NCI-H748 treated with DMSO at 0.1 percent for 48 hours (cell line): Measurements from ENCODE around the gene FXYD7.
A peak's percentile ranks its signal among the peaks of the same experiment; 100 is the strongest.
"Not testable (repeated sequence)": the region's sequence is repeated elsewhere in the genome, so short reads cannot be mapped to it uniquely, and the experiment has no call there.

ENCODE experiments used
- DNase-seq: peaks from one replicate; lab custom pipeline; 2025; lab: John Stamatoyannopoulos, UW

FXYD7 gene, protein sequence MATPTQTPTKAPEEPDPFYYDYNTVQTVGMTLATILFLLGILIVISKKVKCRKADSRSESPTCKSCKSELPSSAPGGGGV

DNA sequence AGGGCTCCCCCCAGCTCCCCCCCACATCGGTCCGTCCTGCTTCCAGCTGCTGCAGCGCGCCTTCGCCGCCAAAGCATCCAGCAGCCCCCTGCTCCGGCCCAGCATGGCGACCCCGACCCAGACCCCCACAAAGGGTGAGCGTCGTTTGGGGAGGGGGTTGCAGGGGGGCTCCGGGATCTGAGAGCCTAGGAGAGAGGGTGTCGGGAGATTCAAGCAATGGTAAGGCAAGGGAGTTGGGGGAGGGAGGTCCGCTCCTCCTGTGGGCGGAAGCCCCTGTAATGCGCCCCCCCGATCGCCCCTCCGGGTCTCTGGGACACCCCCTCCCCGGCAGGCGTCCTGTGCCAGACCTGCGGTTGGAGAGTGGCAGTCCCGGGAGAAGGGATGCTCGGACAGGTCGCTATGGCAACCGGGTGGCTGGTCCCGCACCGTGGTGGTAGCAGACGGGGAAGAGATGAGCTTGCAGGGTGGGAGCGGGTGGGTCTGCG lies at the start of gene FXYD7:
Gene FXYD7 (plus strand): TSS at position 25 of the 485 bp plus-strand sequence. CDS start 79 bp downstream, at position 104.
- DNase-seq, result peak; percentile 17

DNA sequence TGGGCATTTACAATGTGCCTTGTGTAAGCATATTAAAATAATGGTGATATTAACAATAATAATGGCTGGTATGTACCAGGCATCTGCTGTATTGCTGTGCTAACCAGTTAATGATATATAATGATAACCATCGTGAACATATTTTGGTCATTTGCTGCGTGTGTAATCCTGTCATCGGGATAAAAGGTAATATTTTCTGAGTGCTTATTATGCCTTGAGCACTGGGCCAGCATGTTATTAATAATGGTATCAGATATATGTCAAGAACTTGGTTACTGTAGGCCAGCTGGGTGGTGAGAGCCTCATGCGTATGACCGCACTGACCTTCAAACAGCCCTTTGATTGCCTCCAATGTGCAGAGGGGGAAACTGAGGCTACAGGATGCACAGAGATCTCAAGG lies 49.6 kb upstream of the FXYD7 start:
- no peak for DNase-seq

DNA sequence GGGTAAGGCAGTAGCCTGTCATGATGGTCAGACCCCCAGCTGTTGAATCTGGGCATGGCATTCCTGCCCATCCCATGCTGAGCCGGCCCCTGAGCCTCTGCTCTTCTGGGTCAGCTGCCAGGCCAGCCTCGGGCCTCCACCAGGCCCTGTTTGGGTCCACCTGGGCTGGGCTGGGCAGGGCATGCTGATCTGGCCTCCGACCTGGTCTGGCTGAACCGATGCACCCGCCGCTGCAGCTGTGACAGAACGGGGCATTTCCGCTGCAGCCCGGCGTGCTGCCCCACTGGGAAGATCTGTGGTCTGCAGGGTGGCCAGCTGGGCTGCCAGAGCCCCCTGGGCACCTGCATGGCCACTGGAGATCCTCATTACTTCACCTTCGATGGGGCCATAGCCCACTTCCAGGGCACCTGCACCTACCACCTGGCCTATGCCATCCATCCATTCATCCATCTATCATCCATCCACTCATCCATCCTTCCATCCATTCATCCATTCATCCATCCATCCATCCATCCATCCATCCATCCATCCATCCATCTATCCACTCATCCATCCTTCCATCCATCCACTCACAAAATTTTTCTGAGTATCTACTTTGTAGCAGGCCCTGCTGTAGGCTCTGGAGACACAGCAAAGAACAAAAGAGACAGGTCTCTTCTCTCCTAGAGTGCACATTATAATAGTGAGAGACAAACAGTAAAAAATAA lies 49.0 kb upstream of the FXYD7 start:
- no peak for DNase-seq

DNA sequence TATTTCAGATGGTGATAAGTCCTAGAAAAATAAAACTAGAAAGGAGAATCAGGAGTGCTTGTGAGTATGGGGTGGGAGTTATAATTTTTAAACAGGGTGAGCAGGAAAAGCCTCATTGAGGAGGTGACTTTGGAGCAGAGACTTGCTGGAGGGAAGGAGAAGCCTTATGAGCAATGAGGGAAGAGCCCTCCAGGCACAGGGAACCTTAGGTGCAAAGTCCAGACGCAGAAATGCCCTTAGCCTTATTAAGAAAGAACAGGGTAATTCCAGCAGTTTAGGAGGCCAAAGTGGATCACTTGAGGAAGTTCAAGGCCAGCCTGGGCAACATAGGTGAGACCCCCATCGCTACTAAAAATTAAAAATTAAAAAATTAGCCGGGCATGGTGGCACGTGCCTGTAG lies 48.4 kb upstream of the FXYD7 start:
- no peak for DNase-seq

DNA sequence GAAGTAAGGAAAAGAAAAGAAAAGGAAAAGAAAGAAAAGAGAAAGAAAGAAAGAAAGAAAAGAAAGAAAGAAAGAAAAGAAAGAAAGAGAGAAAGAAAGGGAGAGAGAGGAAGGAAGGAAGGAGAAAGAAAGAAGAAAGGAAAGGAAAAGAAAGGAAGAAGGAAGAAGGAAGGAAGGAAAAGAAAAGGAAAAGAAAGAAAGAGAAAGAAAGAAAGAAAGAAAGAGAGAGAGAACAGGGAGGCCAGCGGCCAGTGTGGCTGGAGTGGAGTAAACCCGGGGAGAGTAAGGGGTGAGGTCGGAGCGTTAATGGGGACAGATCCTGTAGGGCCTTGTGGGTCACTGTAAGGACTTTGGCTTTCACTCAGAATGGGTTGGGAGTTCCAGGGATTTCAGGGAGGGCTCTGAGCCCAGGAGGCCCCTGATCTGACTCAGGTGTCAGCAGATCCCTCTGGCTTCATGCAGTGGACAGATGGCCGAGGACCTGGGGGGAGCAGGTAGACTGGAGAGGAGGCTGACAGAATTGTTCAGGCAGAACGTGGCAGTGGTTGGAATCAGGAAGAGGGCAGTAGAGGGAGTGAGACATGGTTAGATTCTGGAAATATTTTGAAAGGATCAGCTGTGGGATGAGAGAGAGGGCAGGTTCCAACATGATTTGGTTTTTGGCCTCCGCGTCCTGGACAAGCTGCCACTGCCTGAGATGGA lies 47.2 kb upstream of the FXYD7 start:
- no peak for DNase-seq

DNA sequence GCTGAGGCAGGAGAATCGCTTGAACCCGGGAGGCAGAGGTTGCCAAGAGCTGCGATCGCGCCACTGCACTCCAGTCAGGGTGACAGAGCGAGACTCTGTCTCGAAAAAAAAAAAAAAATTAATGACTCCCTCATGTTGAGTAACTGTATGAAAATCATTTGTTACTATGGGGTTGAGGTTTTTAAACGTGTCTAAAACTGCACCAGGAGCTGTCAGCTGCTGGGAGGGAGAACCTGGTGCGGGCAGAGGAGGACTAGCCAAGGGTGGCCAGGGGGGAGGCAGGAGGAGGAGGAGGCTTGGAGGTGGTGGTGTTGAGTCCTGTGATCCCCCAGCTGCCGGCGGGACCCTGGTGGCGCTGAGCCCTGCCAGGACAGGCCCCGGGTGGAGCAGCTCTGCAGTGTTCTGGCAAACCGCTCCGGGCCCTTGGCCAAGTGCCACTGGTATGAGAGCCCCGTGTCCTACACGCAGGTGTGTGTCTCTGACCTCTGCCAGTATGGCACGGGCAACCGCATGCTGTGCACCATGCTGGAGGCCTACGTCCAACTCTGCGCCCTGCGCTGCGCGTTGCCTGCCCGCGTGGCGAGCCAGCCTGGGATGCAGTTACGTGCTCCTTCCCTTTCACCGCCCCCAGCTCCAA lies 44.5 kb upstream of the FXYD7 start:
- no peak for DNase-seq

DNA sequence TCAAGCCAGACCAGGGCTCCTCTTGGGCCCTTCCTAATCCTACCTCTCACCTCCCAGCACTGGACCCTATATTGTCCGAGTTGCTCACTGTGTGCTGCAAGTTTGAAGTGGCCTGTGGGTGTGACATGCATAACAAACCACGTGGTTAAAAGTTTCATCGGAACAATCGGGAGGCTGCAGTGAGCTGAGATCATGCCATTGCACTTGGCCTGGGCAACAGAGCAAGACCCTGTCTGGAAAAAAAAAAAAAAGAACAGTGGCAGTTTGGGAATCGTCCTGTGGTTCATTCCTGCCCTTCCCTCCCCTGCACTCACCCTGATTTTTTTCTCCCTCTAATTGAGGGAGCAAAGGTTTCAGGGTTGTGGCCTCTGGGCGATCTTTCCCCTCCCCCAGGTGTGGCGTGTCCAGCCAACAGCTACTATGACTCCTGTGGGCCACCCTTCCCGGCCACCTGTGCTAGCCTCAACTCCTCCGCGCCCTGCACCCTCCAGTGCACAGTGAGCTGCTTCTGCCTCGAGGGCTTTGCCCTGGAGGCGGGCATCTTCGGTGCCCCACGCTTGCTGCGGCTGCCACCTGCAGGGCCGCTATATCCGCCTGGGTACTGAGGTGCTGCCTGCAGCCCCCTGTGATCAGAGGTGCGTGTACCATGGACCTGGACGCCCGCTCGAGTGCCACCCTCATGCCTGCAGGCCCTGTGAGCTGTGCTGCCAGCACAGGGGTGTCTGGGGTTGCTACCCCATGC lies 43.7 kb upstream of the FXYD7 start:
- no peak for DNase-seq

DNA sequence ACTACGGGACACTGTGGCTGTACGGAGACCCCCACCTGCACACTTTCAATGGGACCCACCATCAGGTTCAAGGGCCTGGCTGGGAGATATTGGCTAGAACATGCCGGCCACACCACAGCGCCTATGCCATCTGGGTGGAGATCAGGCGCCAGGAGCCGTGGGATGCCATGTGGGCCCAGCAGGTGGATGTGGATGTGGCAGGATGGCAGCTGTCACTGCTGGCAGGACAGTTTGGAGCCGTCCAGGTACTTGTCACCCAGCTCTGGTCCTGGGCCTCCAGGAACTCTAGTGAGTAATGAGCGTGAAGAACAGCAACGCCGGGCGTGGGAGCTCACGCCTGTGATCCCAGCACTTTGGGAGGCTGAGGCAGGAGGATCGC lies 43.2 kb upstream of the FXYD7 start:
- DNase-seq, result no peak

DNA sequence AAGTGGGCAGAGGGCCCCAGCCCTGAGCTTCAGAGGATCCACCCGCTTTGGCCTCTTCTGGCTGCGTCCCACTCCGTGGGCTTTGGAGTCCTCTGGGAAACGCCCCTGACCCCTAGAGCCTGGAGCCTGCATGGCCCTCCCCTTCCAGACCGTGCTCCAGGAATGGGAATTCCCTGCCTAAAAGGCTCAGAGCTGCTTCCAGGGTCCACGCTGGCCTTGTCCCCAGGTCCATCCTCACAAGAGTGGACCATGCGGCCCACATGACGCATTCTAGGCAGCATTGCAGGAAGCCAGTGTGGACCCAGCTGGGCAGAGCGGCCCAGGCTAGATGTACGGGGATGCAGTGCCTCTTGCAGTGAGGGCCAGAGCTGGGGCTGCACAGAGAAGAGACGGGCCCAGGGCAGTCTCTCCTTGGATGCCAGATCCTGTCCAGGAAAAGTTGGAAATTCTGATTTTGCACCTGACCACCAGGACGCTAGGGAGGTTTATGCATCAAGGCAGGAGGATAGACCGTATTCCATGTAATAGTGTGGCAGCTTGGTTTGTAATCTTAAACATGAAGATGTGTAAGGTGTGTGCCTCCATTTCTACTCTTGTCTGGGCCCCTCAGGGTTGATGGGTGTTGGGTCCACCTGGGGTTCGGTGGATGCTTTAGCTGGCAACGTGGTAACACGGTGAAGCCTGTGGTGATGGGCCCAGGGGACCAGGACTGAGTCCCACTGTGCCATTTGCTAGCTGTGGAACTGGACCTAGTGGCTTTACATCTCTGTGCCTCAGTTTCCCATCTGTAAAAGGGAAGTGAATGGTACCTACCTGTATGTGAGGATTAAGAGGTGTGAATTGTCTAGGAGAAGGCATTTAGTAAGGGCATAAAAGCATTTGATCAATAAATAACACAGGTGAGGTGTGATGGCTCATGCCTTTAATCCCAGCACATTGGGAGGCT lies 42.2 kb upstream of the FXYD7 start:
- DNase-seq, result no peak

DNA sequence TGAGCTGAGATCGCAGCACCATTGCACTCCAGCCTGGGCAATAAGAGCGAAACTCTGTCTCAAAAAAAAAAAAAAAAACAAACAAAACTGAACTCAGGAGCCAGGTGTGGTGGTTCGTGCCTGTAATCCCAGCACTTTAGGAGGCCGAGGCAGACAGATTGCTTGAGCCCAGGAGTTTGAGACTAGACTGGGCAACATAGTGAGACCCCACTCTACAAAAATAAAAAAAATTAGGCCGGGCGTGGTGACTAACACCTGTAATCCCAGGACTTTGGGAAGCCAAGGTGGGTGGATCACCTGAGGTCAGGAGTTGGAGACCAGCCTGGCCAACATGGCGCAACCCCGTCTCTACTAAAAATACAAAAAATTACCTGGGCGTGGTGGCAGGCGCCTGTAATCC lies 41.1 kb upstream of the FXYD7 start:
- DNase-seq, result not testable (repeated sequence)

DNA sequence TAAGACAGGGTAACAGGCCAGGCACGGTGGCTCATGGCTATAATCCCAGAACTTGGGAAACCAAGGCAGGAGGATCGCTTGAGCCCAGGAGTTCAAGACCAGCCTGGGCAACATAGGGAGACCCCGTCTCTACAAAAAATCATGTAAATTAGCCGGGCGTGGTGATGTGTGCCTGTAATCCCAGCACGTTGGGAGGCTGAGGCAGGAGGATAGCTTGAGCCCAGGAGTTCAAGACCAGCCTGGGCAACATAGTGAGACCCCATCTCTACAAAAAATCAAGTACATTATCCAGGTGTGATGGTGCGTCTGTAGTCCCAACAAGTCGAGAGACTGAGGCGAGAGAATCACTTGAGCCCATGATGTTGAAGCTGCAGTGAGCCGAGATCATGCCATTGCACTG lies 39.4 kb upstream of the FXYD7 start:
- not testable (repeated sequence) for DNase-seq

DNA sequence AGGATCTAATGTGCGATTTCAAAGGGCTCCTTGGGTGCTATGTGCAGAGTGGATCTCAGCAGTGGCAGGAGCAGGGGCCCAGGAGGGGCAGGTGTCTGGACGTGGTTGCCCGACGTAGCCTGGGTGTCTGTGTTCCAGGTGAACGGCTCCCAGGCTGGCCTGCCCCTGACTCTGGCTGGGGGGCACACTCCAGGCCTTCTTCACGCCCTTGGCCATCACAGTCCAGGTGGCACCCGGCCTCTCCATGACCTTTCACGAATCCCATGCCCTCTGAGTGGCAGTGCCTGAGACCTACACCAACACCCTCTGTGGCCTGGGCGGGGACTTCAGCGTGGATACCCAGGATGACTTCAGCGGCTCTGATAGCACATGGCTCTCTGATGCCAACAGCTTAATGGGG lies 38.7 kb upstream of the FXYD7 start:
- no peak for DNase-seq

DNA sequence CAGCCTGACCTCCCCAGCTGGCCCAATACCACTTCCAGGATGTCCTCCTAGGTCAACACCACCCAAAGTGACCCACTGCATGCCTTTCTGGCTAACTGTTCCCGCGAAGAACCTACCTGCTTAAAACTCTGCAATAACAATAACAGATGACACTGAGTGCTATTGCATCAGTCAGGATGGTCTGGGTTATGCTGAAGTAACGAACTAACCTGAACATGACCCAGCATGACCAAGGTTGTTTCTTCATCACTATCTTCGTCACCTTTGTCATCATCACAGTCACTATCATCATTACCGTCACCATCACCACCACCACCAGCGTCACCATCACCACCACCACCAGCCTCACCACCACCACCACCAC lies 38.0 kb upstream of the FXYD7 start:
- DNase-seq, result no peak

DNA sequence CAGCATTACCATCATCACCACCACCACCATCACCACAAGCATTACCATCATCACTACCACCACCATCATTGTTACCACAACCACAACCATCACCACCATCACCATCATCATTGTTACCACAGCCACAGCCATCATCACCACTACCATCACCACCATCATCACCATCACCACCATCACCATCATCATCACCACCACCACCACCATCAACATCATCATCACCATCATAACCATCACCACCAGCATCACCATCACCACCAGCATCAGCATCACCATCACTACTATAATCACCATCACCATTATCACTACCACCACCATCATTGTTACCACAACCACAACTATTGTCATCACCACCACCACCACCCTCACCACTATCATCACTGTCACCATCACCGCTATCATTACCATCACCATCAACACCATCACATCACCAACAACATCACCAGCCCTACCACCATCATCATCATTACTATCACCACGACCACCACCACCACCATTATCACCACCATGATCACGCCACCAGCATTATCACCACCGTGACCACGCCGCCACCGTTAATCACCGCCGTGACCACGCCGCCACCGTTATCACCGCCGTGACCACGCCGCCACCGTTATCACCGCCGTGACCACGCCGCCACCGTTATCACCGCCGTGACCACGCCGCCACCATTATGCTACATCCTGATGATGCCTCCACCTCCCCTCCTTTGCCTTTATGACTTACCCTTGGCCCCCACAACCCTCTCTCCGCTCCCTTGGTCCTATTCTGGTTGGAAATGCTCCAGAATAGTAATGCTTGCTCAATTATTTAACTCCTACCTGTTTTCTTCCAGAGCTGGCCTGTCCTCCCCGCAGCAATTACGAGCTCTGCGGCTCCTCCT lies 37.4 kb upstream of the FXYD7 start:
- no peak for DNase-seq

DNA sequence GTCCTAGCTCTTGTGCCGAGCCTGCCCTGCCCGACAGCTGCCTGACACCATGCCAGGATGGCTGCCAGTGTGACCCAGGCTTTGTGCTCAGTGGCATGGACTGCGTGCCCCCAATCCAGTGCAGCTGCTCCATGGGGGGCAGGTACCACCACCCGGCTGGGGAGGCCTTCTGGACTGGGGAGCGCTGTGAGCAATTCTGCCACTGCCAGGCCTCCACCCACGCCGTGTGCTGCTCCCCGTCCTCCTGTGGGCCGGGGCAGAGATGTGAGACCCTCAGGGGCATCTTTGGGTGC lies 36.8 kb upstream of the FXYD7 start:
- DNase-seq, result no peak

DNA sequence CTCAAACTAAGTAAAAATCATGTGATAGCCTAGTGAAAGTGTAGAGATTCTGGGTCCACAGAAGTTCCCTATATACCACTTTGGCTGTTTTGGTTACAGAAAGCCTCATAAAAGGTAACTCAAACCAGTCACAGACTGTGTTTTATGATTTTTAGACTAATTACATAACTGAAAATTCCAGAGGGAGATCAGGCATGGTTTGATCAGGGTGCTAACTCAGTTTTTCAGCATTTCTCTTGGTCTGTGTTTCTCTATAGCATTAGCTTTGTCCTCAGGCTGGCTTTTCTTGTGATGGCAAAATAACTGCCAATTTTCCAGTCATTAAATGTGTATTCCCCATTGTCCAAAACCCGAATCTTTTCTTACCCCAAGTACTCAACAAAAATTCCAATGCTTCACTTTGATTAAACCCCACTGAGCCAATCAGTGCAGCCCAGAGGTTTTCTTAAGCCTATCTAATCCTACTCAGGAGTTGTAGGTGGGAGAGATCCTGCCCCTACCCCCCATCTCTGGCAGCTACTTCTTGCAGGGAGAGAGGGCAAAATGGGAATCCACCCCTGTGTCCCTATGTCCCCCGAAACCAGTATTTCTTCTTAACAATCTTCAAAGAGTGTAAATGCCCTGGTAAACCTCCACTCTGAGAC lies 36.0 kb upstream of the FXYD7 start:
- DNase-seq, result no peak

DNA sequence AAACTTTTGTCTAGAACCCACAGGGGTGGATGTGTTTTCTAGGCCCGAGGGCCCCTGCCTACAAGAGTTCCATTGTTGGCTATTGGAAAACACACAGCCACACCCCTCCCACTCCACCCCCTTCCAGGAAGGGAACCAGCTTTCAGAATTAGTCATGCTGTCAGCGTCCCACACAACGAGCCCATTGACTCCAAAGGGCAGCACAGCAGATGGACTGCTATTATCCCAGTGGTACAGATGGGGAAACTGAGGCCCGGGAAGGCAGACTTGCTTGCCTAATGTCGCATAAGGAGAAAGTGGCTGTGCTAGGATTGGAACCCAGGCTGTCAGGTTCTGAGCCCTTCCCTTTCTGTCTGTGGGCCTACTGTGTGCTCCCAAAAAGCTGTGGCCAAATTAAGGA lies 35.5 kb upstream of the FXYD7 start:
- DNase-seq, result no peak

DNA sequence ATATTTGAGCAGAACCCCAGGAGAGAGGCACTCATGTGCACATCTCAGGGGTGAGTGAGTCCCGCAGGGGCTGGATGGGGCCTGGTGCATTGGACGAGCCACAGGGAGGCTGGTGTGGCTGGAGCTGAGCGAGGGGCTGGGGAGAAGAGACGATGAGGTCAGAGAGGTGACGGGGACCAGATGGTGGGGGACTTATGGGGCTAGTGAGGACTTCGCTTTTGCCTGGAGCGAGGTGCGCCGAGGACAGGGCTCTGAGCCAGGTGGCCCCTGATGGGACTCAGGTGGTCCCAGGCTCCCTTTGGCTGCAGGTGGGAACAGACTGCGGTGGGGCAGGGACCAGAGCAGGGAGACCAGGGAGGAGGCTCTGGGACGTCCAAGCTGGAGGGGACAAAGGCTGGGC lies 34.3 kb upstream of the FXYD7 start:
- DNase-seq, result no peak

DNA sequence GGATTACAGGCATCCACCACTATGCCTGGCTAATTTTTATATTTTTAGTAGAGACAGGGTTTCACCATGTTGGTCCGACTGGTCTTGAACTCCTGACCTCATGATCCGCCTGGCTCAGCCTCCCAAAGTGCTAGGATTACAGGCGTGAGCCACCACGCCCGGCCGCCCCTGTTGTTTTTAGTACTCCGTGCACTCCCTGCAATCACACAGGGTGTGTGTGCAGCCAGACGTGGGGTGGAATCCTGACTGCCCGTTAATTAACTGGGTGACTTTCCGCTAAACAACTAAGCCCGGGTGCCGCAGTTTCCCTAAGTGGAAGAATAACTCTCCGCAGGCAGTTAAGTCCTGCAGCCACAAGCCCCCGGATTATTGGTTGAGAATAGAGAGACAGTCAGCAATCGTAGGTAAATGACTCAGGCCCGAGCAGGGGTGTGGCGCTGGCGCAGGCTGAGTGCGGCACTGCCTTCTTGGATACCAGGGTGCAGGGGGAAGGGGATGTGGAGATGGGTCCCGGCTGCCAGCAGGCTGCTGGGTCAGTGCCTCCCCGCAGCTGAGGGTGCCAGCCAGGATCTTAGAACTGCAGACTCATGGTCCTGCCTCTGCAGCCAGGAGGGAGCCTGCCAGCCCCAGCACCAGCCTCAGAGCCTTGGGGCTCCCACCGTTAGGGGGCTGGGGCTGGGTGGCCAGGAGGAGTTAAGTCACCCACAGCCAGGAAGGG lies 33.5 kb upstream of the FXYD7 start:
- DNase-seq, result no peak
